HUDEP-2 (cell line): Measurements from ENCODE around the gene PAGE2.
"Not testable (repeated sequence)": the region's sequence is repeated elsewhere in the genome, so short reads cannot be mapped to it uniquely, and the experiment has no call there.

Experiments
- DNase-seq, 76 experiments: peaks; one replicate each; lab custom pipeline; 2025; ENCODE audit not compliant: unreplicated experiment in 76 of 76; lab: John Stamatoyannopoulos, UW

PAGE2 gene

GRCh38 chrX:55120761-55121358, 32.0 kb downstream of the PAGE2 start:
- peak in 38 of 76 experiments; percentile 0 to 65 (median 18) for DNase-seq

- no peak for DNase-seq
These were observed 35.1 kb downstream of the PAGE2 start for GRCh38 chrX:55123900-55124299.

GRCh38 chrX:55127692-55128091, 38.9 kb downstream of the PAGE2 start:
- DNase-seq: no peak

GRCh38 chrX:55129361-55129760, 40.5 kb downstream of the PAGE2 start:
- DNase-seq: no peak

GRCh38 chrX:55130481-55130880, 41.7 kb downstream of the PAGE2 start:
- peak in 21 of 76 experiments; percentile 0 to 47 (median 8) for DNase-seq

GRCh38 chrX:55132416-55132815, 43.6 kb downstream of the PAGE2 start:
- DNase-seq: no peak

GRCh38 chrX:55135171-55135570, 46.4 kb downstream of the PAGE2 start:
- DNase-seq: peak in 42 of 76 experiments; percentile 0 to 48 (median 10)

GRCh38 chrX:55140800-55141199, 52.0 kb downstream of the PAGE2 start:
- DNase-seq: not testable (repeated sequence)
